HL-60 (cell line): ENCODE results near the gene DEPDC1.
"Not testable (repeated sequence)": the region's sequence is repeated elsewhere in the genome, so short reads cannot be mapped to it uniquely, and the experiment has no call there.

Experiments
- DNase-seq, 2 experiments: peaks; one replicate each; pipeline ENCODE4 v3.0.0-alpha.2; 2010 to 2020; ENCODE audit warnings: low read depth in 1 of 2, low spot score in 1 of 2
- H3K27ac ChIP-seq: fragments of 250-450 bp; sonication (Bioruptor Pico); replicated peaks from 2 replicates; pipeline ENCODE4 v1.5.1; 2020; ENCODE audit warnings: mild to moderate bottlenecking, moderate library complexity
- H3K27me3 ChIP-seq: fragments of 250-450 bp; sonication (Bioruptor Pico); 2 replicates; pipeline ENCODE4 v1.5.1; 2021; ENCODE audit warnings: mild to moderate bottlenecking, moderate library complexity; ENCODE audit not compliant: insufficient read depth, poor library complexity, severe bottlenecking
- H3K4me3 ChIP-seq: replicated peaks from 2 replicates; pipeline ENCODE4 v1.5.1; 2011; ENCODE audit warnings: mild to moderate bottlenecking, control low read depth, low read length; ENCODE audit not compliant: insufficient read depth
- GABPA ChIP-seq: IDR thresholded peaks from 2 replicates; pipeline ENCODE4 v1.6.1; 2012; ENCODE audit warnings: low read depth
- POLR2AphosphoS5 ChIP-seq: IDR thresholded peaks from 2 replicates; pipeline ENCODE4 v1.6.1; 2012; ENCODE audit warnings: low read depth
- SPI1 ChIP-seq: IDR thresholded peaks from 2 replicates; pipeline ENCODE4 v1.6.1; 2012; ENCODE audit warnings: low read depth, mild to moderate bottlenecking, borderline replicate concordance
- TF ChIP-seq, protein P1 (sequence below): IDR thresholded peaks from one replicate; pipeline ENCODE4 v1.5.1; 2011; ENCODE audit warnings: low read length, control low read depth, inconsistent platforms; ENCODE audit not compliant: insufficient read depth
- TF ChIP-seq, protein P2 (sequence below): IDR thresholded peaks from 2 replicates; pipeline ENCODE4 v1.6.1; 2012; ENCODE audit warnings: low read depth; ENCODE audit not compliant: insufficient replicate concordance

Gene DEPDC1

DNA sequence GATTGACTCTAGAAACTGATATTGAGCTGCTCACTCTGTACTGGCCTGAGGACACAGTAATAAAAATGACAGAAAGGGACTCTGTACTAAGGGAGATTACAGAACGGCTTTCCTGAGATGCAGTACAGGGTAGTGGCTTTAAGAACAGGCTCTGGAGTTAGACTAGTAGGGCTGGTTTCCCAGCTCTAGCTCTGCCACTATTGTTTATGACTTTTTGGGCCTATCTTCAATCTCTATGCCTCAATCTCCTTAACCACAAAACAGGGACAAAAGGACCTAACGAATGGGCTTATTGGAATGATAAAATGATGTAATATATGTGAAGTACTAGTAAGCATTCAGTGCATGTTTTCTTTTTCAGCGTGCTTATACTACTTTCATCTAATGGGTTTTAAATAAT, 1.4 kb downstream of the DEPDC1 start:
- Histone ChIP-seq H3K4me3 (peak overlapping the region; percentile 65), H3K27me3 (no peaks in the 10 kb centered on the region), H3K27ac (peak overlapping the region; percentile 85; the same call in 1 of the 2 replicates)
- TF ChIP-seq POLR2AphosphoS5 (no peak), GABPA (no peak), SPI1 (no peak)
- TF ChIP-seq, protein P1, sequence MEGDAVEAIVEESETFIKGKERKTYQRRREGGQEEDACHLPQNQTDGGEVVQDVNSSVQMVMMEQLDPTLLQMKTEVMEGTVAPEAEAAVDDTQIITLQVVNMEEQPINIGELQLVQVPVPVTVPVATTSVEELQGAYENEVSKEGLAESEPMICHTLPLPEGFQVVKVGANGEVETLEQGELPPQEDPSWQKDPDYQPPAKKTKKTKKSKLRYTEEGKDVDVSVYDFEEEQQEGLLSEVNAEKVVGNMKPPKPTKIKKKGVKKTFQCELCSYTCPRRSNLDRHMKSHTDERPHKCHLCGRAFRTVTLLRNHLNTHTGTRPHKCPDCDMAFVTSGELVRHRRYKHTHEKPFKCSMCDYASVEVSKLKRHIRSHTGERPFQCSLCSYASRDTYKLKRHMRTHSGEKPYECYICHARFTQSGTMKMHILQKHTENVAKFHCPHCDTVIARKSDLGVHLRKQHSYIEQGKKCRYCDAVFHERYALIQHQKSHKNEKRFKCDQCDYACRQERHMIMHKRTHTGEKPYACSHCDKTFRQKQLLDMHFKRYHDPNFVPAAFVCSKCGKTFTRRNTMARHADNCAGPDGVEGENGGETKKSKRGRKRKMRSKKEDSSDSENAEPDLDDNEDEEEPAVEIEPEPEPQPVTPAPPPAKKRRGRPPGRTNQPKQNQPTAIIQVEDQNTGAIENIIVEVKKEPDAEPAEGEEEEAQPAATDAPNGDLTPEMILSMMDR, result no peak
- TF ChIP-seq, protein P2, sequence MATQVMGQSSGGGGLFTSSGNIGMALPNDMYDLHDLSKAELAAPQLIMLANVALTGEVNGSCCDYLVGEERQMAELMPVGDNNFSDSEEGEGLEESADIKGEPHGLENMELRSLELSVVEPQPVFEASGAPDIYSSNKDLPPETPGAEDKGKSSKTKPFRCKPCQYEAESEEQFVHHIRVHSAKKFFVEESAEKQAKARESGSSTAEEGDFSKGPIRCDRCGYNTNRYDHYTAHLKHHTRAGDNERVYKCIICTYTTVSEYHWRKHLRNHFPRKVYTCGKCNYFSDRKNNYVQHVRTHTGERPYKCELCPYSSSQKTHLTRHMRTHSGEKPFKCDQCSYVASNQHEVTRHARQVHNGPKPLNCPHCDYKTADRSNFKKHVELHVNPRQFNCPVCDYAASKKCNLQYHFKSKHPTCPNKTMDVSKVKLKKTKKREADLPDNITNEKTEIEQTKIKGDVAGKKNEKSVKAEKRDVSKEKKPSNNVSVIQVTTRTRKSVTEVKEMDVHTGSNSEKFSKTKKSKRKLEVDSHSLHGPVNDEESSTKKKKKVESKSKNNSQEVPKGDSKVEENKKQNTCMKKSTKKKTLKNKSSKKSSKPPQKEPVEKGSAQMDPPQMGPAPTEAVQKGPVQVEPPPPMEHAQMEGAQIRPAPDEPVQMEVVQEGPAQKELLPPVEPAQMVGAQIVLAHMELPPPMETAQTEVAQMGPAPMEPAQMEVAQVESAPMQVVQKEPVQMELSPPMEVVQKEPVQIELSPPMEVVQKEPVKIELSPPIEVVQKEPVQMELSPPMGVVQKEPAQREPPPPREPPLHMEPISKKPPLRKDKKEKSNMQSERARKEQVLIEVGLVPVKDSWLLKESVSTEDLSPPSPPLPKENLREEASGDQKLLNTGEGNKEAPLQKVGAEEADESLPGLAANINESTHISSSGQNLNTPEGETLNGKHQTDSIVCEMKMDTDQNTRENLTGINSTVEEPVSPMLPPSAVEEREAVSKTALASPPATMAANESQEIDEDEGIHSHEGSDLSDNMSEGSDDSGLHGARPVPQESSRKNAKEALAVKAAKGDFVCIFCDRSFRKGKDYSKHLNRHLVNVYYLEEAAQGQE, result no peak
- no peak for DNase-seq

DNA sequence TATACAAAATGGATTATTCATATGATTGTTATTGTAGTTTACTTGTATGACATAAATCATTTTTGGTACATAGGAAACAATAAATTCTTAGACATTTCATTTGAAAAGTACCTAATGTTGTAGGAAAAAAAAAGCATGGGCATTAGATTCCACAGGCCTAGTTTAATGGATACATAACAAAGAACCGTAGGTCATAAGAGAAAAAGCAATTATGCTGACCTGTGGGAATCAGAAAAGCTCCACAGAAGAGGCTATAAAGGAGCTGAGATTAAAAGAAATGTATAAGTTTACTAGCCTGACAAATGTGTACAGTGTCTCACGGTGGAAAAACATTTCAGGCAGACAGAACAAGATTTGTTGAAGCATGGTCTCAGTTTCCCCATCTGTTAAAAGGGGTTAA, 3.7 kb downstream of the DEPDC1 start:
- TF ChIP-seq, protein P1, result no peak
- TF ChIP-seq, protein P2, result no peak
- TF ChIP-seq GABPA, result no peak
- Histone ChIP-seq H3K27ac (no peak overlapping the region), H3K4me3 (no peak overlapping the region), H3K27me3 (no peaks in the 10 kb centered on the region)
- no peak for DNase-seq

DNA sequence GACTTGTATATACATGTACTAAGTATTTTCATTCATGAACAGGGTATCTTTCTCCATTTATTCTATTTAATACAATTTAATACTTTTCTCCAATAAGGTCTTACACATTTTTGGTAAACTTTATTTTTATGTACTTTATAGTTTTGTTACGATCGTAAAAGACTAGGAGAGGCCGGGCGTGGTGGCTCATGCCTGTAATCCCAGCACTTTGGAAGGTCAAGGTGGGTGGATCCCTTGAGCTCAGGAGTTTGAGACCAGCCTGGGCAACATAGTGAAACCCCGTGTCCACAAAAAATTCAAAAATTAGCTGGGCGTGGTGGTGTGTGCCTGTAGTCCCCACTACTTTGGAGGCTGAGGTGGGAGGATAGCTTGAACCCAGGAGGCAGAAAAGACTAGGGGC, 4.6 kb downstream of the DEPDC1 start:
- H3K27ac ChIP-seq, DNase-seq, H3K27me3 ChIP-seq, H3K4me3 ChIP-seq: not testable (repeated sequence)

DNA sequence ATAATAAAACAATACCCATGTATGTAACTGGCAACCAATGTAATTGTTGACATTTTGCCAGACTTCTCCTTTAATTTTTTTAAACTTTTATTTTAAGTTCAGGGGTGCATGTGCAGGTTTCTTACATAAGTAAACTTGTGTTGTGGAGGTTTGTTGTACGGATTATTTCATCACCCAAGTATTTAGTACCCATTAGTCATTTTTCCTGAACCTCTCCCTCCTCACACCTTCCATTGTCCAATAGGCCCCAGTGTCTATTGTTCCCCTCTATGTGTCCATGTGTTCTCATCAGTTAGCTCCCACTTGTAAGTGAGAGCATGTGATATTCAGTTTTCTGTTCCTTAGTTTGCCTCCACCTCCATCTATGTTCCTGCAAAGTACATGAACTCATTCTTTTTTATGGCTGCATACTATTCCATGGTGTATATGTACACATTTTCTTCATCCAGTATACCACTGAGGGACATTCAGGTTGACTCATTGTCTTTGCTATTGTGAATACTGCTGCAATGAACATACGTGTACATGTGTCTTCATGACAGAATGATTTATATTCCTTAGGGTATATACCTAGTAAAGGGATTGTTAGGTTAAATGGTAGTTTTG, 6.7 kb downstream of the DEPDC1 start:
- Histone ChIP-seq H3K4me3 (no peak overlapping the region), H3K27me3 (no peaks in the 10 kb centered on the region), H3K27ac (no peak overlapping the region)
- no peak for DNase-seq
- TF ChIP-seq POLR2AphosphoS5 (no peak), SPI1 (no peak), GABPA (no peak)
- TF ChIP-seq, protein P2, result no peak
- TF ChIP-seq, protein P1, result no peak
